Gastrocnemius medialis (tissue), 4 donors: ENCODE data around the gene B3GALT5.

ENCODE experiments used
- CTCF ChIP-seq, 5 experiments: fragments of 450-650 bp in 3 of 5; fragments of 200-600 bp in 2 of 5; sonication (generic) in 2 of 5; IDR thresholded peaks in 4 of 5; conservative IDR thresholded peaks in 1 of 5; 1 replicate in 4 of 5; 2 replicates in 1 of 5; pipeline ENCODE4 v1.5.1; 2016 to 2019; ENCODE audit warnings: antibody characterized with exemption in 5 of 5, mild to moderate bottlenecking in 3 of 5, moderate library complexity in 3 of 5
- POLR2A ChIP-seq, 2 donors: fragments of 450-650 bp; IDR thresholded peaks; one replicate each; pipeline ENCODE4 v1.6.1; 2017; ENCODE audit warnings: antibody characterized with exemption in 2 of 2, mild to moderate bottlenecking in 2 of 2, moderate library complexity in 2 of 2

DNA sequence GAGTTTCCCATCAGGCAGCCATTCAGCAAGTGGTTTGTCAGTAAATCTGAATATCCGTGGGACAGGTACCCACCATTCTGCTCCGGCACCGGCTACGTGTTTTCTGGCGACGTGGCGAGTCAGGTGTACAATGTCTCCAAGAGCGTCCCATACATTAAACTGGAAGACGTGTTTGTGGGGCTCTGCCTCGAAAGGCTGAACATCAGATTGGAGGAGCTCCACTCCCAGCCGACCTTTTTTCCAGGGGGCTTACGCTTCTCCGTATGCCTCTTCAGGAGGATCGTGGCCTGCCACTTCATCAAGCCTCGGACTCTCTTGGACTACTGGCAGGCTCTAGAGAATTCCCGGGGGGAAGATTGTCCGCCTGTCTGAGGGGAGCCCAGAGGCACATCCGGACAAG lies 48.4 kb downstream of the B3GALT5 start:
- TF ChIP-seq CTCF (IDR thresholded peaks at IDR 0.05 in 4 of 5, conservative IDR thresholded peaks at IDR 0.05 in 1 of 5) (no peak), POLR2A (IDR thresholded peaks at IDR 0.05) (no peak)
